A549 (cell line): Measurements from ENCODE around the gene HASPIN. TPM values are rescaled to one million over a fixed set of nuclear protein-coding genes. Genes with fewer than 3 reads are reported as not detected.
A peak's percentile ranks its signal among the peaks of the same experiment; 100 is the strongest.

ENCODE experiments used
- ATAC-seq, 2 experiments: fragments of 200-7000 bp in 1 of 2; fragments of >200 bp in 1 of 2; cut with Nextera tagmentation in 1 of 2; cut with Tn5 transposase in 1 of 2; 3 replicates each; pipeline versions ENCODE4 v1.8.0 to v1.9.1; 2018 to 2020; ENCODE audit warnings: mild to moderate bottlenecking in 1 of 2, moderate library complexity in 1 of 2
- CTCF ChIA-PET: fragments of 300-600 bp; sonication (Branson Sonifier 250); formaldehyde crosslinking; extraction: SDS; loops from one replicate; lab custom pipeline; 2021; ENCODE audit warnings: antibody characterized with exemption, inconsistent platforms; lab: Yijun Ruan, JAX
- POLR2A ChIA-PET: fragments of 350-600 bp; formaldehyde crosslinking; extraction: SDS; loops from one replicate; lab custom pipeline; 2021; ENCODE audit warnings: antibody characterized with exemption, inconsistent platforms; lab: Yijun Ruan, JAX
- DNase-seq, 2 experiments: peaks; one replicate each; pipeline versions ENCODE4 v3.0.0 to v3.0.0-alpha.2; 2011 to 2016; ENCODE audit warnings: low read depth in 1 of 2, low spot score in 1 of 2
- FAIRE-seq: peaks from 2 replicates; lab custom pipeline; 2011; peaks lifted over from hg19 to GRCh38; lab: Jason Lieb, UNC
- H3K27ac ChIP-seq, 2 experiments: fragments of >200 bp; sonication (Bioruptor Twin); formaldehyde crosslinking; 3 replicates each; pipeline ENCODE4 v1.5.1; 2016 to 2017
- H3K4me1 ChIP-seq: fragments of >200 bp; sonication (Bioruptor Twin); formaldehyde crosslinking; 3 replicates; pipeline ENCODE4 v1.6.1; 2016
- H3K4me2 ChIP-seq: fragments of >200 bp; sonication (Bioruptor Twin); formaldehyde crosslinking; 3 replicates; pipeline ENCODE4 v1.6.1; 2016
- H3K4me3 ChIP-seq: fragments of >200 bp; sonication (Bioruptor Twin); formaldehyde crosslinking; 3 replicates; pipeline ENCODE4 v1.5.1; 2016
- H3K9me3 ChIP-seq: fragments of >200 bp; sonication (Bioruptor Twin); formaldehyde crosslinking; 3 replicates; pipeline ENCODE4 v1.6.1; 2016
- EHF ChIP-seq: fragments of 250-450 bp; sonication (Bioruptor Pico); IDR thresholded peaks from 2 replicates; pipeline ENCODE4 v1.5.0; 2020; ENCODE audit warnings: mild to moderate bottlenecking
- ESRRA ChIP-seq: fragments of 150-350 bp; IDR thresholded peaks from 2 replicates; pipeline ENCODE4 v1.6.1; 2014; ENCODE audit warnings: mild to moderate bottlenecking, low read length, borderline replicate concordance
- FOSB ChIP-seq: fragments of 250-450 bp; sonication (Bioruptor Pico); IDR thresholded peaks from 2 replicates; pipeline ENCODE4 v1.5.0; 2020; ENCODE audit warnings: mild to moderate bottlenecking, moderate library complexity
- GATA3 ChIP-seq: IDR thresholded peaks from 2 replicates; pipeline ENCODE4 v1.6.1; 2012; ENCODE audit warnings: borderline replicate concordance
- KDM1A ChIP-seq: fragments of 200-600 bp; sonication (generic); IDR thresholded peaks from 2 replicates; pipeline ENCODE4 v1.6.1; 2016; ENCODE audit warnings: low read depth, mild to moderate bottlenecking
- MAZ ChIP-seq: fragments of 150-350 bp; IDR thresholded peaks from 2 replicates; pipeline ENCODE4 v1.6.1; 2014; ENCODE audit warnings: antibody characterized with exemption, low read depth, low read length, borderline replicate concordance
- MYC ChIP-seq: IDR thresholded peaks from 2 replicates; pipeline ENCODE4 v1.6.1; 2012; ENCODE audit warnings: mild to moderate bottlenecking, inconsistent platforms, low read length, improper control_type of control experiment, borderline replicate concordance
- PHF8 ChIP-seq: fragments of 200-600 bp; sonication (generic); IDR thresholded peaks from 2 replicates; pipeline ENCODE4 v1.6.1; 2016; ENCODE audit warnings: low read depth, mild to moderate bottlenecking, antibody characterized with exemption, moderate library complexity, borderline replicate concordance
- RNF2 ChIP-seq: fragments of 200-600 bp; sonication (generic); IDR thresholded peaks from 2 replicates; pipeline ENCODE4 v1.6.1; 2016; ENCODE audit warnings: low read depth, mild to moderate bottlenecking, antibody characterized with exemption, moderate library complexity, borderline replicate concordance
- SMC3 ChIP-seq: fragments of >200 bp; sonication (Bioruptor Twin); formaldehyde crosslinking; IDR thresholded peaks from 3 replicates; pipeline ENCODE4 v1.6.1; 2018; ENCODE audit warnings: inconsistent platforms
- SREBF2 ChIP-seq: fragments of 450-650 bp; IDR thresholded peaks from 2 replicates; pipeline ENCODE4 v1.6.1; 2014; ENCODE audit warnings: mild to moderate bottlenecking, moderate library complexity
- TP53 ChIP-seq: fragments of 250-450 bp; sonication (Bioruptor Pico); IDR thresholded peaks from 2 replicates; pipeline ENCODE4 v1.5.0; 2021; ENCODE audit warnings: mild to moderate bottlenecking, moderate library complexity
- ZC3H11A ChIP-seq: fragments of 450-650 bp; IDR thresholded peaks from 2 replicates; pipeline ENCODE4 v1.6.1; 2014; ENCODE audit warnings: antibody characterized with exemption, mild to moderate bottlenecking
- ZNF302 ChIP-seq: fragments of 250-450 bp; sonication (Bioruptor Pico); IDR thresholded peaks from 2 replicates; pipeline ENCODE4 v1.9.0; 2021; ENCODE audit warnings: inconsistent platforms, mild to moderate bottlenecking, moderate library complexity
- ZSCAN20 ChIP-seq: fragments of 250-450 bp; sonication (Bioruptor Pico); IDR thresholded peaks from 2 replicates; pipeline ENCODE4 v1.8.0; 2022; ENCODE audit warnings: mild to moderate bottlenecking, moderate library complexity
- WGBS: methylation state at CpG from one replicate; pipeline ENCODE4 v1.1.6; 2017; ENCODE audit errors: missing lambda C conversion rate; 5-methylcytosine and 5-hydroxymethylcytosine counted together
- polyA plus RNA-seq, 4 experiments: library from polyadenylated mRNA; depleted of rRNA in 3 of 4; stranded (reverse); fragments of >200 nt; fragmentation: RNase III in 1 of 4; extraction: RNeasy Plus Mini Kit Qiagen cat#74134 plus additional on column Dnase treatment in 1 of 4; gene quantifications; 2 replicates in 3 of 4; 3 replicates in 1 of 4; pipeline ENCODE4 v1.2.3, GENCODE V29; 2011 to 2017
- TF ChIP-seq, protein P1 (sequence below): IDR thresholded peaks from 2 replicates; pipeline ENCODE4 v1.6.1; 2012
- TF ChIP-seq, protein P2 (sequence below): fragments of 250-450 bp; sonication (Bioruptor Pico); IDR thresholded peaks from 2 replicates; pipeline ENCODE4 v1.5.0; 2021; ENCODE audit warnings: mild to moderate bottlenecking, moderate library complexity, borderline replicate concordance
- TF ChIP-seq, protein P3 (sequence below): fragments of 450-650 bp; IDR thresholded peaks from 2 replicates; pipeline ENCODE4 v1.6.1; 2014; ENCODE audit warnings: antibody characterized with exemption
- TF ChIP-seq, protein P4 (sequence below): fragments of 250-450 bp; sonication (Bioruptor Pico); IDR thresholded peaks from 2 replicates; pipeline ENCODE4 v1.5.0; 2020; ENCODE audit warnings: low read depth, mild to moderate bottlenecking, moderate library complexity
- TF ChIP-seq, protein P5 (sequence below): fragments of >200 bp; sonication (Bioruptor Twin); formaldehyde crosslinking; IDR thresholded peaks from 2 replicates; pipeline ENCODE4 v1.6.1; 2016

HASPIN gene
- polyA plus RNA-seq, 2 of the 4 experiments (the other 2 are of a cell fraction), result 8.7 to 11.5 TPM

DNA sequence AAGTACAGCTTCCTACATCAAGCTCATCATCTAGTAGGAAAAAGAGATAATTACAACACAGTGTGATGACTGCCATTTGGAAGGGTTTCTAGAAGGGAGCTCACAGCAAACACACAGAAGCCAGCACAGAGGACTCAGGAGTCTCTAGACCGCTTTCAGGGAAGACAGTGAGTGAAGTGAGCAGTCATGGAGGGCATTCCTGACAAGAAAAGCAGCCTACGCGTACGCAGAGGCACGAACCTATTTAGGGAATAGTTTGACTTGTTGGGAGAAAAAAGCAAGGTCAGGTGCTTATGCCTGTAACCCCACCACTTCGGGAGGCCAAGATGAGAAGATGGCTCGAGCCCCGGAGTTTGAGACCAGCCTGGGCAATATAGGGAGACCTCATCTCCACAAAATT is 8.4 kb upstream of the HASPIN start (continued):
- TF ChIP-seq, protein P1, sequence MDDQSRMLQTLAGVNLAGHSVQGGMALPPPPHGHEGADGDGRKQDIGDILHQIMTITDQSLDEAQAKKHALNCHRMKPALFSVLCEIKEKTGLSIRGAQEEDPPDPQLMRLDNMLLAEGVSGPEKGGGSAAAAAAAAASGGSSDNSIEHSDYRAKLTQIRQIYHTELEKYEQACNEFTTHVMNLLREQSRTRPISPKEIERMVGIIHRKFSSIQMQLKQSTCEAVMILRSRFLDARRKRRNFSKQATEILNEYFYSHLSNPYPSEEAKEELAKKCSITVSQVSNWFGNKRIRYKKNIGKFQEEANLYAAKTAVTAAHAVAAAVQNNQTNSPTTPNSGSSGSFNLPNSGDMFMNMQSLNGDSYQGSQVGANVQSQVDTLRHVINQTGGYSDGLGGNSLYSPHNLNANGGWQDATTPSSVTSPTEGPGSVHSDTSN, result no peak
- TF ChIP-seq, protein P2, sequence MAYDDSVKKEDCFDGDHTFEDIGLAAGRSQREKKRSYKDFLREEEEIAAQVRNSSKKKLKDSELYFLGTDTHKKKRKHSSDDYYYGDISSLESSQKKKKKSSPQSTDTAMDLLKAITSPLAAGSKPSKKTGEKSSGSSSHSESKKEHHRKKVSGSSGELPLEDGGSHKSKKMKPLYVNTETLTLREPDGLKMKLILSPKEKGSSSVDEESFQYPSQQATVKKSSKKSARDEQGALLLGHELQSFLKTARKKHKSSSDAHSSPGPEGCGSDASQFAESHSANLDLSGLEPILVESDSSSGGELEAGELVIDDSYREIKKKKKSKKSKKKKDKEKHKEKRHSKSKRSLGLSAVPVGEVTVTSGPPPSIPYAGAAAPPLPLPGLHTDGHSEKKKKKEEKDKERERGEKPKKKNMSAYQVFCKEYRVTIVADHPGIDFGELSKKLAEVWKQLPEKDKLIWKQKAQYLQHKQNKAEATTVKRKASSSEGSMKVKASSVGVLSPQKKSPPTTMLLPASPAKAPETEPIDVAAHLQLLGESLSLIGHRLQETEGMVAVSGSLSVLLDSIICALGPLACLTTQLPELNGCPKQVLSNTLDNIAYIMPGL (CRISPR knock-in tag), result no peak
- TF ChIP-seq ZSCAN20 (CRISPR knock-in tag) (no peak), PHF8 (no peak), TP53 (CRISPR knock-in tag) (no peak)
- TF ChIP-seq, protein P3, sequence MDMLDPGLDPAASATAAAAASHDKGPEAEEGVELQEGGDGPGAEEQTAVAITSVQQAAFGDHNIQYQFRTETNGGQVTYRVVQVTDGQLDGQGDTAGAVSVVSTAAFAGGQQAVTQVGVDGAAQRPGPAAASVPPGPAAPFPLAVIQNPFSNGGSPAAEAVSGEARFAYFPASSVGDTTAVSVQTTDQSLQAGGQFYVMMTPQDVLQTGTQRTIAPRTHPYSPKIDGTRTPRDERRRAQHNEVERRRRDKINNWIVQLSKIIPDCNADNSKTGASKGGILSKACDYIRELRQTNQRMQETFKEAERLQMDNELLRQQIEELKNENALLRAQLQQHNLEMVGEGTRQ, result no peak
- TF ChIP-seq, protein P4, sequence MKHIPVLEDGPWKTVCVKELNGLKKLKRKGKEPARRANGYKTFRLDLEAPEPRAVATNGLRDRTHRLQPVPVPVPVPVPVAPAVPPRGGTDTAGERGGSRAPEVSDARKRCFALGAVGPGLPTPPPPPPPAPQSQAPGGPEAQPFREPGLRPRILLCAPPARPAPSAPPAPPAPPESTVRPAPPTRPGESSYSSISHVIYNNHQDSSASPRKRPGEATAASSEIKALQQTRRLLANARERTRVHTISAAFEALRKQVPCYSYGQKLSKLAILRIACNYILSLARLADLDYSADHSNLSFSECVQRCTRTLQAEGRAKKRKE (CRISPR knock-in tag), result no peak

DNA sequence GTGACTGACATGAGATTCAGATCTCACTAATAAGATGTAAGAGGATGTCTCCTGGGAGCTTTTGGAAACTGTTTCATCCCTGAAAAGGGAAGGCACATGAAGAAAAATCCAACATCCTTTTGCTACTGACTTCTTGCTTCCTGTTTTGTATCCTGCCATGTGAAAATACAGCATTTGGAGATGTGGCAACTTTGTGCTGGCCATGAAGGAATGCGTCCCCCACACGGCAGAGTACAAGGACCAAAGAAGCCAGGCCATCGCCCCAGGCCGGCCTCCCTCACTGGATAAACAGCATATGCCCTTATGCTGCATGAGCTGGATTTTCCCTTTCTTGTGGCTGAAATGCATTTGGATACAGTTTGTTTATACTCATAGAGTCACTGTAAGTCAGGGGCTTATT is 5.5 kb upstream of the HASPIN start:
- no peak for DNase-seq
- TF ChIP-seq, protein P5, sequence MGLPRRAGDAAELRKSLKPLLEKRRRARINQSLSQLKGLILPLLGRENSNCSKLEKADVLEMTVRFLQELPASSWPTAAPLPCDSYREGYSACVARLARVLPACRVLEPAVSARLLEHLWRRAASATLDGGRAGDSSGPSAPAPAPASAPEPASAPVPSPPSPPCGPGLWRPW, result no peak
- TF ChIP-seq FOSB (no peak), GATA3 (no peak), PHF8 (no peak), MYC (no peak)
- no peaks in the 10 kb centered on the region for H3K9me3 ChIP-seq
- no peak for ATAC-seq
- POLR2A ChIA-PET, result no interaction called here
- no peak overlapping the region for H3K27ac ChIP-seq
- CTCF ChIA-PET, result interaction anchor here (0.7 to 1.4 kb wide), 6 partner anchors 10 to 683 kb away, joined by 3 to 7 read pairs (median 3); no protein-coding TSS in a partner anchor
- no peak for FAIRE-seq
- WGBS, result 85% methylated on average over 4 of the region's 4 CpGs
- H3K4me1 ChIP-seq, result peaks cover 30% of the 10 kb centered on the region
- no peak overlapping the region for H3K4me3 ChIP-seq
- H3K4me2 ChIP-seq, result no peak overlapping the region

DNA sequence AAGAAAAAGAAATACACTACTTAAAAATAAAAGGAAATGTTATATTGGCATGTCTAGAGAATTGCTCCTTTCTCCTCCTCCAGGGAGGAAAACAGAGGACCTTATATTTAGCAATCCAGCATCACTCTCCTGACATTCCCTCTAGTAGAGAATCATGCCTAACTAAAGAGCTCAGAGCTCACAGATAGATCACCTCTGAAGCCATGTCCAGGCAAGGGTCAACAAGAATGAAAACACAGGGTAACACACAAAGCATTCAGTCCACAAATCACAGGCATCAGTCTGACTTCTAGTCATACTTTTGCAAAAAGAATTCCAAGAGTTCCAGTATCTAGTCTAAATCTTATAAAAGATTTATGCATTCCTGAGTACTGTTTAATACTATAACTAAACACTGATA is 4.4 kb upstream of the HASPIN start:
- Histone ChIP-seq H3K9me3 (no peaks in the 10 kb centered on the region), H3K4me3 (no peak overlapping the region), H3K4me2 (peak overlapping the region; percentile 59; the same call in 2 of the 3 replicates), H3K27ac (peak overlapping the region in 1 of 2 experiments; percentile 60; a peak in 1 of 6 replicates), H3K4me1 (peaks cover 30% of the 10 kb centered on the region)
- POLR2A ChIA-PET, result no interaction called here
- DNase-seq, result no peak
- no peak for ATAC-seq
- FAIRE-seq, result no peak
- no peak for TF ChIP-seq KDM1A
- no peak for TF ChIP-seq ESRRA
- TF ChIP-seq SREBF2, result no peak
- no peak for TF ChIP-seq ZNF302 (CRISPR knock-in tag)
- TF ChIP-seq SMC3, result no peak
- TF ChIP-seq MAZ, result no peak
- no peak for TF ChIP-seq RNF2
- no peak for TF ChIP-seq TP53 (CRISPR knock-in tag)
- no peak for TF ChIP-seq EHF (CRISPR knock-in tag)
- TF ChIP-seq ZC3H11A, result no peak
- CTCF ChIA-PET, result interaction anchor here (1.1 to 1.2 kb wide), 2 partner anchors 13 to 24 kb away, joined by 3 to 4 read pairs; partner anchors contain the start of gene P2RX5
